ENCODE data around the gene MICAL2. TPM values are rescaled to one million over a fixed set of nuclear protein-coding genes. Genes with fewer than 3 reads are reported as not detected.

Gene MICAL2
- total RNA-seq, 1 experiment from 2014 or later: 191 TPM

GRCh38 chr11:12232817-12233601, 122.6 kb downstream of the MICAL2 start:
- BruUV-seq (replicated peaks): no TSS peak
- no peaks in the 10 kb centered on the region for H3K27me3 Mint-ChIP-seq (ENCODE audit: unreplicated experiment)
- H3K4me3 Mint-ChIP-seq (ENCODE audit: low read depth, unreplicated experiment): no peak overlapping the region
- H3K27ac Mint-ChIP-seq (ENCODE audit: unreplicated experiment): no peak overlapping the region
- intact Hi-C loops (cut with micrococcal nuclease; ENCODE audit: unreplicated experiment): no loop called here
- H3K9me3 Mint-ChIP-seq (ENCODE audit: low read depth, unreplicated experiment): no peaks in the 10 kb centered on the region
- H3K36me3 Mint-ChIP-seq (ENCODE audit: insufficient read depth, unreplicated experiment): peaks cover 37% of the 10 kb centered on the region
- no peak for DNase-seq
- TF ChIP-seq, protein P1, sequence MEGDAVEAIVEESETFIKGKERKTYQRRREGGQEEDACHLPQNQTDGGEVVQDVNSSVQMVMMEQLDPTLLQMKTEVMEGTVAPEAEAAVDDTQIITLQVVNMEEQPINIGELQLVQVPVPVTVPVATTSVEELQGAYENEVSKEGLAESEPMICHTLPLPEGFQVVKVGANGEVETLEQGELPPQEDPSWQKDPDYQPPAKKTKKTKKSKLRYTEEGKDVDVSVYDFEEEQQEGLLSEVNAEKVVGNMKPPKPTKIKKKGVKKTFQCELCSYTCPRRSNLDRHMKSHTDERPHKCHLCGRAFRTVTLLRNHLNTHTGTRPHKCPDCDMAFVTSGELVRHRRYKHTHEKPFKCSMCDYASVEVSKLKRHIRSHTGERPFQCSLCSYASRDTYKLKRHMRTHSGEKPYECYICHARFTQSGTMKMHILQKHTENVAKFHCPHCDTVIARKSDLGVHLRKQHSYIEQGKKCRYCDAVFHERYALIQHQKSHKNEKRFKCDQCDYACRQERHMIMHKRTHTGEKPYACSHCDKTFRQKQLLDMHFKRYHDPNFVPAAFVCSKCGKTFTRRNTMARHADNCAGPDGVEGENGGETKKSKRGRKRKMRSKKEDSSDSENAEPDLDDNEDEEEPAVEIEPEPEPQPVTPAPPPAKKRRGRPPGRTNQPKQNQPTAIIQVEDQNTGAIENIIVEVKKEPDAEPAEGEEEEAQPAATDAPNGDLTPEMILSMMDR (IDR thresholded peaks at IDR 0.05; ENCODE audit: unreplicated experiment): no peak
- peaks cover 10% of the 10 kb centered on the region for H3K4me1 Mint-ChIP-seq (ENCODE audit: low read depth, unreplicated experiment)
- CTCF ChIA-PET: interaction anchor here (0.7 to 1.2 kb wide), 3 partner anchors 50 to 189 kb away, joined by 3 read pairs; no protein-coding TSS in a partner anchor

DNA sequence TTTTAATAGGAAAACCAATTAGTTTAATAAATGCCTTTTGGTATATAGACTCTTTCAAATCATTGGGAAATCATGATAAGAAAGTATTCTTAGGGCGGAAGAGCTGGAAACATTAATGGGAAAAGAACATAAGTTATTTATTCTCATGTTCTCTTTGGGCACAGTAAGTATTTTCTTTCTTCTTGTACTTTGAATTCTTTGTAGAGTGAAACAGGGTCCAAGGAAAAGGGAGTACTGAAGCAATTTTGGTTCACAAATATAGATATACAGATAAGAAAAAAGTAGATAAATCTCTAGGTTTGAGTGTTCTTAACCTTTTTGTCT, 123.2 kb downstream of the MICAL2 start:
- no peak for DNase-seq
- Mint-ChIP-seq H3K27ac (ENCODE audit: unreplicated experiment) (no peak overlapping the region), H3K4me1 (ENCODE audit: low read depth, unreplicated experiment) (peaks cover 5% of the 10 kb centered on the region), H3K9me3 (ENCODE audit: low read depth, unreplicated experiment) (no peaks in the 10 kb centered on the region), H3K36me3 (ENCODE audit: insufficient read depth, unreplicated experiment) (peaks cover 37% of the 10 kb centered on the region), H3K27me3 (ENCODE audit: unreplicated experiment) (no peaks in the 10 kb centered on the region), H3K4me3 (ENCODE audit: low read depth, unreplicated experiment) (no peak overlapping the region)
- BruUV-seq (replicated peaks): no TSS peak
- CTCF ChIA-PET: interaction anchor here (0.7 to 1.2 kb wide), 3 partner anchors 50 to 190 kb away, joined by 3 read pairs; no protein-coding TSS in a partner anchor
- TF ChIP-seq, protein P1 (IDR thresholded peaks at IDR 0.05; ENCODE audit: unreplicated experiment): no peak
- intact Hi-C loops (cut with micrococcal nuclease; ENCODE audit: unreplicated experiment): no loop called here

GRCh38 chr11:12234221-12234620, 123.8 kb downstream of the MICAL2 start:
- no TSS peak for BruUV-seq (replicated peaks)
- Mint-ChIP-seq H3K27ac (ENCODE audit: unreplicated experiment) (no peak overlapping the region), H3K36me3 (ENCODE audit: insufficient read depth, unreplicated experiment) (peaks cover 42% of the 10 kb centered on the region), H3K4me3 (ENCODE audit: low read depth, unreplicated experiment) (no peak overlapping the region), H3K27me3 (ENCODE audit: unreplicated experiment) (no peaks in the 10 kb centered on the region), H3K4me1 (ENCODE audit: low read depth, unreplicated experiment) (no peaks in the 10 kb centered on the region), H3K9me3 (ENCODE audit: low read depth, unreplicated experiment) (no peaks in the 10 kb centered on the region)
- CTCF ChIA-PET: interaction anchor here (0.7 to 1.2 kb wide), 2 partner anchors 51 to 182 kb away, joined by 3 read pairs; no protein-coding TSS in a partner anchor
- TF ChIP-seq, protein P1 (IDR thresholded peaks at IDR 0.05; ENCODE audit: unreplicated experiment): no peak
- no peak for DNase-seq
- intact Hi-C loops (cut with micrococcal nuclease; ENCODE audit: unreplicated experiment): no loop called here

GRCh38 chr11:12235080-12235479, 124.7 kb downstream of the MICAL2 start:
- TF ChIP-seq, protein P1 (IDR thresholded peaks at IDR 0.05; ENCODE audit: unreplicated experiment): no peak
- Mint-ChIP-seq H3K4me3 (ENCODE audit: low read depth, unreplicated experiment) (no peak overlapping the region), H3K27ac (ENCODE audit: unreplicated experiment) (no peak overlapping the region), H3K9me3 (ENCODE audit: low read depth, unreplicated experiment) (no peaks in the 10 kb centered on the region), H3K4me1 (ENCODE audit: low read depth, unreplicated experiment) (no peaks in the 10 kb centered on the region), H3K27me3 (ENCODE audit: unreplicated experiment) (no peaks in the 10 kb centered on the region), H3K36me3 (ENCODE audit: insufficient read depth, unreplicated experiment) (peaks cover 43% of the 10 kb centered on the region)
- intact Hi-C loops (cut with micrococcal nuclease; ENCODE audit: unreplicated experiment): loop anchor here (1.0 kb wide), 1 partner anchor 76 kb away; no protein-coding TSS in a partner anchor
- no peak for DNase-seq
- no TSS peak for BruUV-seq (replicated peaks)
- CTCF ChIA-PET: no interaction called here
